ENCODE data around the gene SUFU. TPM values are rescaled to one million over a fixed set of nuclear protein-coding genes. Genes with fewer than 3 reads are reported as not detected.

Gene SUFU
- total and polyA plus RNA-seq, 10 donors: 2.0 to 21.9 (median 13.0) TPM

DNA sequence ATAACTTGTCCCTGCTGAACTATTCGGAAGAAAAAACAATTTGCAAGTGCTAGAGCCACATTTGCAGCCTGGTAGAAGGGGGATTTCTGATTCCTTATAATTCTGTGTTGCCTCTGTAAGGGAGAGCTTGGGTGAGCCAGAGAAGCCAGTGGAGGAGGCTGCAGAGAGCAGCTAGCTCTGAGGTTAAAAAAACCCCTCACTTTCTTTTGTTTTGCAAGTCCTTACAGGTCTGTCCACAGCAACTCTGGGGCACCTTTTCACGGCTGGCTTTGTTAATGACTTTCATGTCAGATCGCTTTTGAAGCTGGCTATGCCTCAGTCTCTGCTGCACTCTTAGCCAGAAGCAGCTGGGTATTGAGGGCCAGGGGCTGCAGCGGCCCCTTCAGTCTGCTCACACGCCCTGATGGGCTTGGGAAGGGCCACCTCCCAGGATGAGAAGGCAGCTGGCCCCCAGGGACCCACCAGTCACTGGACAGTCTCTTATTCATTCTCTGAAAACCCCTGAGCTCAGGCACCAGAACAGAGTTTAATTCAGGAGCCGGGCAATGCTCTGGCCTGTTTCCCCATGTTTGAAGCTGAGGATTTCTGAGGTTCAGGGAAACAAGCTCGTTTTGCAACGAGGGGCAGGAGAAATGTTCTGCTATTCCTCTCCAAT is 171.4 kb downstream of the SUFU start:
- Histone ChIP-seq H3K4me3 (peak overlapping the region in 1 of 8 donors; percentile 51), H3K27me3 (replicated peaks in 1 of 7) (no peaks in the 10 kb centered on the region), H3K36me3 (no peaks in the 10 kb centered on the region), H3K27ac (peak overlapping the region; percentile 46 to 89 (median 74)), H3K9me3 (no peaks in the 10 kb centered on the region), H3K4me1 (peaks cover 30 to 86% (median 62%) of the 10 kb centered on the region in 6 donors)
- DNase-seq: no peak
- WGBS, 5 donors: 51 to 74% (median 54%) methylated on average over 8 of the region's 8 CpGs
- TF ChIP-seq POLR2A (IDR thresholded peaks at IDR 0.05) (no peak), CTCF (IDR thresholded peaks at IDR 0.05 in 8 of 11, conservative IDR thresholded peaks at IDR 0.05 in 3 of 11) (no peak), POLR2AphosphoS5 (IDR thresholded peaks at IDR 0.05) (no peak)
- intact Hi-C loops (cut with DNase I; ENCODE audit: low total_unique reads): no loop called here

DNA sequence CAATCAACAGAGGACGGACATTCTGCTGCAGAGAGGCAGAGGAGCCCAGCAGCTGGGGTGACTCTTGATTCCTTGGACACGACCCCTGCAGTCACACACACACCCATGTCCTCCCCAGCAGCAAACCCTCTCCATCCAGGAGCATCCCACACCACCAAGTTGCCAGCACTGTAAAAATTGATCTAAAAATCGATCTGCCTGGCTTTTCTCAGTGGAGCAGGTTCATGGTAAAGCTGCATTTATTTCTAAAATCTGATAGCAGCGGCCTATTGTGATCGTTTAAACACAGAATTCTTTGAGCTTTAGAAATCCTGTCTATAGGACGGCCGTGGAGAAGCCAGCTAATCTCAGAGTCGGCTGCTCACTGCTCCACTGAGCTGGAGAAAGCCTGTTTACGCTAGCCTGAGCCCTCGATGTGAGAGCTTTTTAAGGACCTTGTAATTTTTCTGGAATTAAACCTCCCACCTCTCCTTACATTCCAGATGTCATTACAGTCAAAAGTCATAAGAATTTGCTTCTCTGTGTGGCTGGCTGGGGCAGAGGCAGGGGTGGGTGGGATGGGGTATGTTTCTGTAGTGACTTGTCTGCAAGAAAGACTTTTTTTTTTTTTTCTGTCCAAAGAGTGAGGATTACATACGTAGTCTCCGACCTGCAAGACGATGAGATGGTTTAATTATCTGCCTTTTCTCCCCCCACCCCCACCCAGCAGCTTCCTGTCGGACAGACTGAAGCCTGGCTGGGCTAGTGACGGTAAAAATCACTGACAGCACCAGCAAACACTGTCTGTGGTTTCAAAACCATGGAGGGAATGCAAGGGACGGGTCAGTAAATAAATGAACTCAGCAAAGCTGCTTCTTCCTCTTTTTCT is 172.1 kb downstream of the SUFU start:
- H3K4me3 ChIP-seq: peak overlapping the region in 1 of 8 donors; percentile 51
- intact Hi-C loops (cut with DNase I; ENCODE audit: low total_unique reads): no loop called here
- 35 to 41% (median 38%) methylated on average over 16 of the region's 16 CpGs for WGBS, 5 donors
- H3K36me3 ChIP-seq: no peaks in the 10 kb centered on the region
- no peaks in the 10 kb centered on the region for H3K27me3 ChIP-seq (replicated peaks in 1 of 7)
- H3K4me1 ChIP-seq: peaks cover 30 to 78% (median 59%) of the 10 kb centered on the region in 6 donors
- H3K9me3 ChIP-seq: no peaks in the 10 kb centered on the region
- DNase-seq: no peak
- H3K27ac ChIP-seq: peak overlapping the region; percentile 46 to 89 (median 74)
- TF ChIP-seq CTCF (IDR thresholded peaks at IDR 0.05 in 8 of 11, conservative IDR thresholded peaks at IDR 0.05 in 3 of 11) (no peak), POLR2A (IDR thresholded peaks at IDR 0.05) (no peak), POLR2AphosphoS5 (IDR thresholded peaks at IDR 0.05) (peak in 1 of 3 donors; percentile 72)

DNA sequence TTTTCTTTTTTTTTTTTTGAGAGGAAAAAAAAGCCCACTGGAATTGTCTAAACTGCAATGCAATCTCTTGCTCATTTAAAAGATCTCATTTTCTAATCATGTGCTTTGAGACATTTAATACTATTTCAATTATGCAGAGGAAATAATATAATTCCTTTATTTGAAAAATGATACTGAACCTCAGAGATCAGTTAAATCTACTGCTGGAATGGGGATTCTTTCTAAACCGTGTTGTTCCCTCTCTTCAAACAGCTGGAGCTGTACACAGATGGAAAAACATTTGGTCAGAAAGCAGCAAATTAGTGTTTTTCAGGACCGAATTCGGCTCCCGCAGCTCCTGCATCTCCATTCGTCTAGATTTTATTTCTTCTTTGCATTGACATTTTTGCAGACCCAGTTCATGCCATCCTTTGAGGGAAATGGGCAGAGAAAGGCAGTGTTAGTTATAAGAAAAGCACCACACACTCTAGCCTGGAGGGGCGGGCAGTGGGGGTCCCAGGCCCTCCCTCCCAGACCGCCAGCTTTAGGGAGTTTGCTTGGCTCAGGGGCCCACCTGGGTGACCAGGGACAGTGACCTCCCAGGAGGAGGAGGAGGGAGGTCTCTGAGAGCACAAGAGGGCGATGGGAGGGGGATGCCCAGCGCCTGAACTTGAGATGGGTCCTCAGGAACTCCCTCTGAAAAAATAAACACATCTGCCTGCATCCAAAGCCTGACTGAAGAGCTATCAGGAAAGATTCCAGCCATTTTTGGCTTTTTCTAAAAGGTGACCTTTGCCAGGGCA is 173.0 kb downstream of the SUFU start:
- H3K27ac ChIP-seq: peak overlapping the region in 7 of 8 donors; percentile 36 to 89 (median 76)
- H3K9me3 ChIP-seq: no peaks in the 10 kb centered on the region
- no peak for DNase-seq
- H3K27me3 ChIP-seq (replicated peaks in 1 of 7): no peaks in the 10 kb centered on the region
- intact Hi-C loops (cut with DNase I; ENCODE audit: low total_unique reads): no loop called here
- H3K4me3 ChIP-seq: peak overlapping the region in 1 of 8 donors; percentile 15
- no peak for TF ChIP-seq POLR2AphosphoS5 (IDR thresholded peaks at IDR 0.05)
- TF ChIP-seq CTCF (IDR thresholded peaks at IDR 0.05 in 8 of 11, conservative IDR thresholded peaks at IDR 0.05 in 3 of 11): no peak
- TF ChIP-seq POLR2A (IDR thresholded peaks at IDR 0.05): no peak
- WGBS, 5 donors: 72 to 80% (median 79%) methylated on average over 9 of the region's 9 CpGs
- H3K4me1 ChIP-seq: peaks cover 30 to 75% (median 58%) of the 10 kb centered on the region in 6 donors
- H3K36me3 ChIP-seq: peaks cover 0 to 5% (median 0%) of the 10 kb centered on the region in 6 donors

Data from spleen (tissue), 11 donors.